Measurements from ENCODE around the gene NHERF2.

Gene NHERF2

DNA sequence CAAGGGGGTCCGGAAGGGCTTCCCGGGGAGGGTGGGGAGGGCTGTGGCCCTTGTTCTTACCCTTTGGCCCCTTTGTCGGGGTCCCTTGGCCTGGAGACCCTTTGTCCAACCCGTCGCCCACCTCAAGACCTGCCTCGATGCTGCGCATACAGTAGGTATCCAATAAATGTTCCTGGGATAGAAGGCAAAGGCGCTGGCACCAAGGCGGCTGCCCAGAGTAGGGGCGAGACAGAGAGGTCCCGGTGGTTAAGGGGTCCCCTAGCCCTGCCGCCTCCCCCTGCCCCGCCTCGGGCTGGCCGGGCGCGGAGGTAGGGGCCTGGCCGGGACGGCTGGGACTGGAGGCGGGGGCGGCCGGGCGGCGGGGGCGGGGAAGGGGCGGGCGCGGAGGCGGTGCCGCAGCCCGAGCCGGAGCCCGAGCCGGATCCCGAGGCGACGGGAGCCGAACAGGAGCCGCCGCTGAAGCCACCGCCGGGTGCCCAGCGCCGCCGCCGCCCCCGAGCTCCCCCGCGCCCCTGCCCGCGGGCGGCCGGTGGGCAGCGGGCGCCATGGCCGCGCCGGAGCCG lies at the start of gene NHERF2:
TSS of gene NHERF2 (plus strand) at position 442 of the 563 bp plus-strand sequence. CDS start at position 546, 104 bp downstream.
- DNase-seq (ENCODE audit: low read depth in 2 of 2) = no peak

DNA sequence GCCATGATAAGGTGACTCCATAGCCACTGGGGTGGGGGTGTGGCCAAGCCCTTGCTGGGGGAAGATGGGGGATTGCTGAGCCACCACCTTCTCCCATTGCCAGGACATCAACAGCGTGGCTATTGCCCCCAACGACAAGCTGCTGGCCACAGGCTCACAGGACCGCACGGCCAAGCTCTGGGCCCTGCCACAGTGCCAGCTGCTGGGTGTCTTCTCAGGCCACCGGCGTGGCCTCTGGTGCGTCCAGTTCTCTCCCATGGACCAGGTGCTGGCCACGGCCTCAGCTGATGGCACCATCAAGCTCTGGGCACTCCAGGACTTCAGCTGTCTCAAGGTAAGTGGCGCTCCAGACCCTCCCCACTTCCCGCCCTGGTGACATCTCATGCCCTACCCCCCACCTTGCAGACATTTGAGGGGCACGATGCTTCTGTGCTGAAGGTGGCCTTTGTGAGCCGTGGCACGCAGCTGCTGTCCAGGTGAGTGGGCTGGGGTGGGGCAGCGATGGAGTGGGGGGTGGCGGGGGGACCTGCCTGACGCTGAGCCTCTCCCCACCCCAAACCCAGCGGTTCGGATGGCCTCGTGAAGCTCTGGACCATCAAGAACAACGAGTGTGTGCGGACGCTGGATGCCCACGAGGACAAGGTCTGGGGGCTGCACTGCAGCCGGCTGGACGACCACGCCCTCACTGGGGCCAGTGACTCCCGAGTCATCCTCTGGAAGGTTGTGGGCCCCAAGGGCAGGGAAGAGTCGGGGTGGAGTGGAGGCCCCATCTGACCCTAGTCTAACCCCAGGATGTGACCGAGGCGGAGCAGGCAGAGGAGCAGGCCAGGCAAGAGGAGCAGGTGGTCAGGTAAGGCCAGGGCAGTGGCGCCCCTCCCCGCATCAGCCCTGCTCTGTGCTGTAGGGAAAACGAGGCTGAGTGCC lies 49.5 kb upstream of the NHERF2 start:
- no peak for DNase-seq (ENCODE audit: low read depth in 2 of 2)

DNA sequence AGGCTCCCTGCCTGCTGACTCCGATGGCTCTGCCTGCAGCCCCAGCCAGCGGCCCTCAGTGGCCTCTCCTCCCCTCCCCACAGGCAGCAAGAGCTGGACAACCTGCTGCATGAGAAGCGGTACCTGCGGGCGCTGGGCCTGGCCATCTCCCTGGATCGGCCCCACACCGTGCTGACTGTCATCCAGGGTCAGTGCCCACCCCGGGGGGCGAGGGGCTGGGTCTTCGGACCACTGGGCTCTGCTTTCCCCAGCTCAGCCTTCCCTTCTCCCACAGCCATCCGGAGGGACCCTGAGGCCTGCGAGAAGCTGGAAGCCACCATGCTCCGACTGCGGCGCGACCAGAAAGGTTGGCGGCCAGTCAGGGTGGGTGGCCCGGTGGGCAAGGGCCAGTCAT lies 48.8 kb upstream of the NHERF2 start:
- no peak for DNase-seq (ENCODE audit: low read depth in 2 of 2)

GRCh38 chr16:1978476-1979120 lies 48.1 kb upstream of the NHERF2 start:
- DNase-seq (ENCODE audit: low read depth in 2 of 2) = no peak

DNA sequence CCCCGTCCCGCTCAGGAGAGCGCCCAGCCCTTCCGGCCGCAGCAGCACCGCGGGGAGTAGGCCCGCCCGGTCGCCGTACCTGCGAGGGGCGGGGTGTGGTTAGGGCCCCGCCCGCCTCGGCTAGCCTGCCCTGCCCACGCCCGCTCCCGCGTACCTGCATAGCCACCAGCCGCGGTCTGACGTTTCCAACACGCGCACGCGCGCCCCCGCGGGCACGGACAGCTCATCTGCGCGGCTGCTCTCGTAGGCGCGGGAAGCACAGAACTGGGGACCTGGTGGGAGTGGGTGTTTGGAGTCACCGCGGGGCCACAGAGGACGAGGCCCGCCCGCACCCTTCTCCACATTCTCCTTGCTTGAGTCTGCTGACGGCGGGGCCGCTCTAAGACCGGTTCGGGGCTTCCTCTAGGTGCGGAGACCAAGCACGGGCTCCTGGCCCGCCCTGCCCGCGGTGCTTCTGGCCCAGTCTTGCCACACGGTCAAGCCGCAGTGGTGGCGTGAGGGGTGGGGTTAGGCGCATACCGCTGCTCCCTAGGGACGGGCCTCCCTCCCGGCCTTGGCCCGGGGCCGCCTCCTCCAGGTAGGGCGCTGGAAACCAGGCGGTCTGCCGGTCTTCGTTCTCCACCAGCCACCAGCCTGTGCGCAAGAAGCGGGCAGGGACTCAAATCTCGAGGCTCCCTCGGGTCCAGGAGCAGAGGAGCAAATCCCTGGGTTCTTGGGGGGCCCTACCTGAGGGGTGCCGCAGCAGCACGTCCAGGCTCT lies 47.3 kb upstream of the NHERF2 start:
- DNase-seq (ENCODE audit: low read depth in 2 of 2) = no peak

DNA sequence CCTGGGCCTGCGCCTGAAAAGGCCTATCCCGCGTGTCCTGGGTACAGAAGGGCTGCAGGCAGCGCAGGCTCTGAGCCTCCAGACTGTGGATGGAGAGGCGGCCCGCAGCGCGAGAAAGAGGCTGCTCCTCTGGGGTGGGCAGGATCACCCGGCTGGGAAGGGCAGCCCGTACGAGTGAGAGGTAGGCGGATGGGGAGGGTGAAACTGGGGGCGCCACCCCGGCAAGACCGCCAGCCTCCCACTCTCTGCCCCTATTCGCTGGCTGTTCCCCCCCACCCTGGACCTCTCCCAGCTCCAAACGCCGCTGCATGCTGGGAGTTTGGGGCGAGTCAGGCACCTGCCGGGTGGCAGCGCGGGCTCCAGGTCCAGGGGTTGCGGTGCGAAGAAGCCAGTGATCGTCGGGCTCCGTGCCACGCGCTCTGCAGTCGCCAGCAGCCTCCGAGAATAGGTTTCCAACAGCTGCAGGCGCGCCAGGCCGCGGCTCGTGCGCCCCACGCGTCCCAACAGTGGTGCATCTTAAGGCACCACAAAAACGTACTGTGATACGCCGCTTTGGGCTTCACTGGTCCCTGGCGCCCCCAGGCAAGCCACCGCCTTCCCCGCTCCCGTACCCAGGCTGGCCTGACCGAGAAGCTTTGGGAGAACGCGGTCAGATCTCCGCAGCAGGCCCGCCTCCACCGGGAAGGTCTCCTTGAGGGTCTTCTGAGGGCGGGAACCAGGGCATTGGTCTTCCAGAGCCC lies 46.5 kb upstream of the NHERF2 start:
- DNase-seq (ENCODE audit: low read depth in 2 of 2) = no peak

- DNase-seq (ENCODE audit: low read depth in 2 of 2) = no peak
Observed at GRCh38 chr16:1980770-1981087, 46.0 kb upstream of the NHERF2 start.

DNA sequence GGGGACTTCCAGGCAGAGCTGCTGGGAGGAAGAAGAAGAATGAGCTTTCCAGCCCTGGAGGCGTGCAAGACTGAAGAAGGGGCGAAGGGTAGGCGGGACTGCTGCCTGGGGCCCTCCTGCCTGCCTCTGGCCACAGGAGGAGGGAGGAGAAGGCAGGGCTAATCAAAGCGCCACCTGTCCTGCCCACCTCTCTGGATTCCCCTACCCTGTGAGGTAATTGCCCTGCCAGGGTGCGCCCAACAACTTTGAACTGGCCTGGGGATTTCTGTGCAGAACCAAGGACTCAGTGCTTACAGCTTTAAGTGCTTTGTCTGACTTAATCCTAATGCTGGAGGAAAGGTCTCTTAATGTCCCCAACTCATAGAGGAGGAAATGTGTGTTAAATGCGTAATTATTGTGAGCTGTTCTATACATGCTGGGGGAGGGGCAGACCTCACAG lies 45.3 kb upstream of the NHERF2 start, which contains the start of gene NOXO1:
TSS of gene NOXO1 (minus strand) at position 72 of the 439 bp plus-strand sequence. CDS start 290 bp downstream, outside the sequence.
- no peak for DNase-seq (ENCODE audit: low read depth in 2 of 2)

GRCh38 chr16:1982013-1982433 lies 44.7 kb upstream of the NHERF2 start:
- no peak for DNase-seq (ENCODE audit: low read depth in 2 of 2)

- DNase-seq (ENCODE audit: low read depth in 2 of 2) = no peak
Observed at GRCh38 chr16:1982991-1983543, 43.6 kb upstream of the NHERF2 start.

DNA sequence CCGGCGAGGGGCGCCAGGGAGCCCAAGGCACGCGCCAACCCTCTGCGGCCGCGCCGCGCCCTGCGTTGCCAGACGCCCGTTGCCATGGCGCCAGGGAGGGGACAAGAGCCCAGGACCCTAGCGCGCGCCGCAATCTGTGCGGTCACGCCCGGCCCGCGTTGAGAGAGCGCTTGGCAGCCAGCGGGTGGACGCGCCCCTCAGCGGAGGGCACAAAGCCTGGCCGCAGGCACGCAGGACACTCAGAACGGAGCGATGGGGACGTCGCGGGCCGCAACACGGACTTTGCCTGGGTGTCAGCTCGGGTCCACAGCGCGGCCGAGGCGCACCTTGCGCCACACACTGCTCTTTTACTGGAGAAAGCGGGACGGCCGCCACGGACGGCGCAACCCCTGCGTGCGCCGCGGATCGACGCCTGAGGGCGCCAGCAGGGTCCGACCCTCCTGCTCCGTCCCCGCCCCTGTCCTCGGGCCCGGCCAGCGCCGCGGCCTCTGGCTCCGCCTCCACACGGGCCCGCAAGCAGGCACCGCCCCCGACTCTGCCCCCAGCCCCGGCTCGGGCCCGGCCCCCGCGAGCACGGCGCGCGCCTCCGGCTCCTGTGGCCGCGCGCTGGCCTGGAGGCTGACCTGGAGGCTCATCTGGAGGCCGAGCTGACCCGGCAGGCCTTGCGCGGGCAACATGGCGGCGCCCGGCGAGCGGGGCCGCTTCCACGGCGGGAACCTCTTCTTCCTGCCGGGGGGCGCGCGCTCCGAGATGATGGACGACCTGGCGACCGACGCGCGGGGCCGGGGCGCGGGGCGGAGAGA lies 43.0 kb upstream of the NHERF2 start, which contains the start of gene GFER:
TSS of gene GFER (plus strand) at position 650 of the 803 bp plus-strand sequence. CDS start at position 676, 26 bp downstream.
- DNase-seq (ENCODE audit: low read depth in 2 of 2) = peak in 1 of 2 experiments; percentile 78

DNA sequence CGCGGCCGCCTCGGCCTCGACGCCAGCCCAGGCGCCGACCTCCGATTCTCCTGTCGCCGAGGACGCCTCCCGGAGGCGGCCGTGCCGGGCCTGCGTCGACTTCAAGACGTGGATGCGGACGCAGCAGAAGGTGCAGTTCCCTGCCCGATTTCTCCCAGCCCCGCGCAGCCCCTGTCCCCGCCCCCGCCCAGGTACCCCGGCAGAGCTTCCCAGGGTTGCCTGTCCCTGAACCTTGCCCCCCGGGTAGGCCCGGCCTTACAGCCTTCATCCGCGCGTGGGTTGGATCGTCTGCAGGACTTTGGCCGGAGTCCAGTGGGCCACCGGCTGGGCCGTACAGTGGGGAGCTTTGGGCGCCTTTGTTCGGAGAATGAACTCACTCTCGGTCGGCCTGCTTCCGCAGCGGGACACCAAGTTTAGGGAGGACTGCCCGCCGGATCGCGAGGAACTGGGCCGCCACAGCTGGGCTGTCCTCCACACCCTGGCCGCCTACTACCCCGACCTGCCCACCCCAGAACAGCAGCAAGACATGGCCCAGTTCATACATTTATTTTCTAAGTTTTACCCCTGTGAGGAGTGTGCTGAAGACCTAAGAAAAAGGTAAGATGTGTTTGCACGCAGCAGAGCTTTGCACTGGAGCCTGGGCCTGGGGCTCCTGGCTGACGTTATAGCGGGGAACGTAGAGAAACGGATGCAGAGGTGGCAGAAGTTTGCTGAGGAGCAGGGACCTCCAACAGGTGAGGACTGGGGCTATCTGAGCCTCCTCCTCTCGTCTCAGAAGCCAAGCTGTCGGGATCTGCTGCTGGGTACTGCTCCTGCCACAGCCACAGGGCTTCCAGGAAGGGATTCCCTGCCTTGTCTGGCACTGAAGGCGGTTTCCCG lies 42.1 kb upstream of the NHERF2 start:
- no peak for DNase-seq (ENCODE audit: low read depth in 2 of 2)

DNA sequence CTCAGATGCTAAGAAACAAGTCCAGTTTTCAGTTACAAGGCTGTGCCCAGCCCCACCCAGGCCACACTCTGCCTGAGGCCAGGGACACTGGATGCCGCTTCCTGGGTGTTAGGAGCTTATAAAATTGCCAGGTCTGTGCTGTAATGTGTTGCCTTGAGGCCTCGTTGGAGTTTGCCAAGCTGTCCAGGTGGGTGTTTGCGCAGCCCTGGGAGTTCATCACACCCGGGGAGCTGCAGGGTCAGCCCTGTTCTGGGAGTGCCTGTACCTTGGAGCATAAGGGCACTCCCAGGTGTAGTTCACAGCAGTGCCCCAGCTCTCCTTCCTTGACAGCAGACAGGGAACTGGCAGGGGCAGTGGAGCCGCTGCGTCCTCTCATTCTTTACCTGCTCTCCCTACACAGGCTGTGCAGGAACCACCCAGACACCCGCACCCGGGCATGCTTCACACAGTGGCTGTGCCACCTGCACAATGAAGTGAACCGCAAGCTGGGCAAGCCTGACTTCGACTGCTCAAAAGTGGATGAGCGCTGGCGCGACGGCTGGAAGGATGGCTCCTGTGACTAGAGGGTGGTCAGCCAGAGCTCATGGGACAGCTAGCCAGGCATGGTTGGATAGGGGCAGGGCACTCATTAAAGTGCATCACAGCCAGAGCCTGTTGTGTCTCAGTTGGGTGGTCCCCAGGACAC lies 41.1 kb upstream of the NHERF2 start:
- DNase-seq (ENCODE audit: low read depth in 2 of 2) = no peak

DNA sequence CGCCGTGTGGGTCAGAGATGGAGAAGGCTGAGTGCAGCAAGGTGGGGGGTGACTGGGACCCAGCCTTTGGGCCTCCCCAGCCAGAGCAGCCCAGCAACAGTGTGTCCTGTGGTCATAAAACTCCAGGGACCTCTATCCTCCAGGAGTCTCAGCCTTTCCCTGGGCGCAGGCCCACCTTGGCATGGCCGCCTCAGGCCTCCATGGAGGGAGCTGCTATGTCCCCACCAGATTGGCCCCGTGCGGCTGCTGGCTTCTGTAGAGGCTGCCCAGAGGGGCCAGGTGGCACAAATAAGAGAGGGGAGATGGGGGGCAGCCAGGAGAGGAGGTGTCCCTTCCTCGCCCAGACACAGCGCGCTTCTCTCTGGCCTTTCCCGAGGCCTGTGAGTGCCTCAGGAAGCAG lies 39.5 kb upstream of the NHERF2 start:
- DNase-seq (ENCODE audit: low read depth in 2 of 2) = no peak

DNA sequence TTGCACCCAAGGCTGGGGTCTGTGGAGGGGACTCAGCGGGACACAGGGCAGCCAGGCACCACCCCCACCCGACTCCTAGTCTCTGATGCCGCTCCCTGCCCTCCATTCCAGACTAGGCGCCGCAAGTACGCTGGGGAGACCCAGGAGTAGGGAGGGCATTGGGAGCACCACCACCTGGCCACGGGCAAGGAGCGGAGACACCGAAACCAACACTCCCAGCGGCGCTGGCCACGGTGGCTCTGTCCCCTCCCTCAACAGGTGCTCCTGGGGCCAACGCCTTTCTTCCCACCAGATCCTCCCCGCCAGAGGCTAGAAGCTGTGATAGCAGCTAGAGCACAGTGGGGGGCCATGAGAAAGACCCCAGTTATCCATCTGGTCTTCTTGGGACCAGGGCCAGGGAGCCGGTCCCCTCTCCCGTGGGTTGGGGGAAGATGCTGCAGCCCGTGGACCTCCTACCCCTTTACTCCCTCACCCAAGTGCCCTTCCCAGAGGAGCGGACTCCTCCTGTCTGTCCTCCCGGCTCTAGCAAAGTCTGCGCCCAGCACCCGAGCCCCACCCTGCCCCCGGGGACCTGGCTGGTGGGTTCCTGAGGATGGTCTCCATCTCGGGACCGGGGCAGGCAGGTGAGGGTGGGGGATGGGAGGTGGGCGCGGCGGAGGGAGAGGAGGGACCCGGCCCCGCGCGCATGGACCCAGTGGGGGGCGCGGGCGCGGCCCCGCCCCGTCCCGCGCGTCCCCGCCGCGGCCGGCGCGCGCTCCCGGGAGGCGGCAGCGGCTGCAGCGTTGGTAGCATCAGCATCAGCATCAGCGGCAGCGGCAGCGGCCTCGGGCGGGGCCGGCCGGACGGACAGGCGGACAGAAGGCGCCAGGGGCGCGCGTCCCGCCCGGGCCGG lies 37.2 kb upstream of the NHERF2 start, which contains the start of gene SYNGR3:
TSS of gene SYNGR3 (plus strand) at position 762 of the 892 bp plus-strand sequence. CDS start 133 bp downstream, outside the sequence.
- no peak for DNase-seq (ENCODE audit: low read depth in 2 of 2)

GRCh38 chr16:1990101-1990350 lies 36.7 kb upstream of the NHERF2 start:
- DNase-seq (ENCODE audit: low read depth in 2 of 2) = no peak

- no peak for DNase-seq (ENCODE audit: low read depth in 2 of 2)
Observed at GRCh38 chr16:1990351-1991134, 36.2 kb upstream of the NHERF2 start.

Data from stimulated activated CD4-positive, alpha-beta T cell treated with anti-CD3 and anti-CD28 coated beads, Interleukin-12 subunit alpha, Interleukin-12 subunit beta, amount 100 ng/mL, for 24 hours (primary cell).